Psoas muscle (tissue), 8 donors: ENCODE measurements around the gene HUNK. TPM values are rescaled to one million over a fixed set of nuclear protein-coding genes. Genes with fewer than 3 reads are reported as not detected.
"Not testable (repeated sequence)": the region's sequence is repeated elsewhere in the genome, so short reads cannot be mapped to it uniquely, and the experiment has no call there.

Source experiments
- ATAC-seq, 4 donors: fragments of 200-7000 bp; cut with Tn5 transposase; one replicate each; pipeline ENCODE4 v1.9.1; 2020; ENCODE audit warnings: moderate library complexity in 3 of 4, mild to moderate bottlenecking in 2 of 4
- DNase-seq, 2 donors: peaks; one replicate each; pipeline ENCODE4 v3.0.0-alpha.2; 2020
- H3K27ac ChIP-seq: fragments of 200-600 bp; one replicate; pipeline ENCODE4 v1.8.0; 2022
- H3K27me3 ChIP-seq, 3 donors: fragments of 200-600 bp in 1 of 3; one replicate each; pipeline versions ENCODE4 v1.6.1 to v1.8.0; 2013 to 2022; ENCODE audit warnings: low read length in 2 of 3, mild to moderate bottlenecking in 2 of 3, moderate library complexity in 1 of 3; ENCODE audit not compliant: insufficient read depth in 3 of 3
- H3K36me3 ChIP-seq, 2 donors: fragments of 200-600 bp in 1 of 2; one replicate each; pipeline versions ENCODE4 v1.6.1 to v1.8.0; 2013 to 2022; ENCODE audit warnings: low read depth in 1 of 2, mild to moderate bottlenecking in 1 of 2, moderate library complexity in 1 of 2; ENCODE audit not compliant: insufficient read depth in 1 of 2
- H3K4me1 ChIP-seq: fragments of 200-600 bp; one replicate; pipeline ENCODE4 v1.8.0; 2022
- H3K4me3 ChIP-seq: fragments of 200-600 bp; one replicate; pipeline ENCODE4 v1.8.0; 2022; ENCODE audit warnings: mild to moderate bottlenecking
- H3K9me3 ChIP-seq: fragments of 200-600 bp; one replicate; pipeline ENCODE4 v1.8.0; 2022
- WGBS, 3 donors: extraction: QIAGEN DNeasy Blood & Tissue Kit; methylation state at CpG; one replicate each; pipeline versions ENCODE4 v1.1.6 to v1.1.7; 2013; 5-methylcytosine and 5-hydroxymethylcytosine counted together
- intact Hi-C, 2 donors: fragments of 100-400 bp; cut with DNase I; formaldehyde crosslinking; loops; one replicate each; pipeline versions ENCODE4 v1.11.0 to v1.14.2; 2022
- polyA plus RNA-seq, 3 donors: library from polyadenylated mRNA; stranded (reverse); fragments of 200-250 nt; gene quantifications; one replicate each; pipeline ENCODE4 v1.2.3, GENCODE V29; 2013
- total RNA-seq, 4 donors: library from RNA; stranded (reverse); fragmentation: NEBNext Ultra II Directional in 2 of 4; extraction: Animal tissue kit (Norgen Biotek cat#: 25700) in 2 of 4; gene quantifications; one replicate each; pipeline versions ENCODE4 v1.2.1 to v1.2.4, GENCODE V29; 2021 to 2023
- TF ChIP-seq, protein P1 (sequence below): fragments of 200-600 bp; IDR thresholded peaks from one replicate; pipeline ENCODE4 v1.8.0; 2022; ENCODE audit warnings: antibody characterized with exemption
- donor health status: healthy with polysubstance abuse.
- donor health status: DM: no; HTN: no; CAD: no; lungs with moderate emphysema.
- donor health status: Bipolar disorder and iron deficiency.
- donor health status: healthy.
- donor health status: DM: yes; HTN: yes; CAD: no.
- donor health status: DM: no; HTN: no; CAD: no.
- donor health status: DM: no; HTN: no; CAD: no.
- donor health status: DM: yes; HTN: yes; CAD: no.

Gene HUNK
- total and polyA plus RNA-seq, 7 donors, result 0.03 to 0.54 (median 0.10) TPM

DNA sequence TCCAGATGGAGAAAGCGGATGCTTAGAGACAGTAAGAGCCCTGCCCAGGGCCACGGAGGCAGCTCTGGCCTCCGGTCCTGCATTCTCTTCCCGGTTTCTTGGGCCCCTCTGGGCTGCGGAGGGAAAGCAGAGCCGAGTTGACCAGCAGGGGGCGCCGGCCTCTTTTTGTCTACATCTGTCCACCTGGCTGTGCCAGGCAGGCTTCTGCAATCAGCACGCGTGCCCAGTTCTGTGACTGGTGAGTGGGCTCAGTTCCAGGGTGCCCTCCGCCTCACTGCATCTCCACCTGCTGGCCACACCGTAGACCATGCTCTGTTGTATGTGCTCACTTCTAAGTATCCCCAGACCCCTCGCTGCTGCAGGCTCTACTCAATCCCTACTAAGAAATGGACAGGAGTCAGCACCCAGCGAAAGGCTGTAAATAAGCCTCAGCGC lies 6.7 kb upstream of the HUNK start:
- Histone ChIP-seq H3K4me1 (peaks cover 4% of the 10 kb centered on the region), H3K9me3 (no peaks in the 10 kb centered on the region), H3K27me3 (peaks cover 0 to 22% (median 2%) of the 10 kb centered on the region in 3 donors), H3K4me3 (no peak overlapping the region), H3K27ac (no peak overlapping the region), H3K36me3 (no peaks in the 10 kb centered on the region)
- WGBS, 3 donors, result 5 to 12% (median 10%) methylated on average over 15 of the region's 15 CpGs
- DNase-seq, result peak; percentile 87 to 91
- peak; percentile 89 to 97 (median 94) for ATAC-seq
- intact Hi-C loops, result loop anchor here (2.0 to 5.0 kb wide), 2 partner anchors 391 to 393 kb away; no protein-coding TSS in a partner anchor
- TF ChIP-seq, protein P1, sequence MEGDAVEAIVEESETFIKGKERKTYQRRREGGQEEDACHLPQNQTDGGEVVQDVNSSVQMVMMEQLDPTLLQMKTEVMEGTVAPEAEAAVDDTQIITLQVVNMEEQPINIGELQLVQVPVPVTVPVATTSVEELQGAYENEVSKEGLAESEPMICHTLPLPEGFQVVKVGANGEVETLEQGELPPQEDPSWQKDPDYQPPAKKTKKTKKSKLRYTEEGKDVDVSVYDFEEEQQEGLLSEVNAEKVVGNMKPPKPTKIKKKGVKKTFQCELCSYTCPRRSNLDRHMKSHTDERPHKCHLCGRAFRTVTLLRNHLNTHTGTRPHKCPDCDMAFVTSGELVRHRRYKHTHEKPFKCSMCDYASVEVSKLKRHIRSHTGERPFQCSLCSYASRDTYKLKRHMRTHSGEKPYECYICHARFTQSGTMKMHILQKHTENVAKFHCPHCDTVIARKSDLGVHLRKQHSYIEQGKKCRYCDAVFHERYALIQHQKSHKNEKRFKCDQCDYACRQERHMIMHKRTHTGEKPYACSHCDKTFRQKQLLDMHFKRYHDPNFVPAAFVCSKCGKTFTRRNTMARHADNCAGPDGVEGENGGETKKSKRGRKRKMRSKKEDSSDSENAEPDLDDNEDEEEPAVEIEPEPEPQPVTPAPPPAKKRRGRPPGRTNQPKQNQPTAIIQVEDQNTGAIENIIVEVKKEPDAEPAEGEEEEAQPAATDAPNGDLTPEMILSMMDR, result peak; percentile 86

DNA sequence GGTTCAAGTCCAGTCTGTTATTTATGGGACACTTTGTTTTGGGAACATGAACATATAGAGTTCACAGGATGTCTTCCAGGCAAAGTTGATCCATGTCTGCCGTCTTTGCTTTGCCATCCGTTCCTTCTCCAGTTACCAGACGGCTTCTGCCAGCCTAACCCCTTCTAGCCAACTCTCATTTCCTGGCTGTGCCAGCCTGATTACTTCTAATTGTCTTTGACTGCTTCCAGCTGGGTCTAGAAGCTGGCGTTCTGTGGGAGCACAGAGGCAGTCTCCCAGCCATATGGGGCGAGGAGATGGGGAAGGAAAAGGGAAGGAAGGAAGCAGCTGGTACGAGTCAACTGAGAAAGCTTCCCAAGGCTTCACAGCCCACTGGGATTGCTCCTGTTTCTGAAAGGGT lies 3.1 kb upstream of the HUNK start:
- intact Hi-C loops, result loop anchor here in 1 of 2 donors (5.0 kb wide), 1 partner anchor 388 kb away; no protein-coding TSS in a partner anchor
- no peak for ATAC-seq
- Histone ChIP-seq H3K27me3 (peaks cover 0 to 57% (median 8%) of the 10 kb centered on the region in 3 donors), H3K4me1 (peaks cover 4% of the 10 kb centered on the region), H3K4me3 (no peak overlapping the region), H3K9me3 (no peaks in the 10 kb centered on the region), H3K27ac (no peak overlapping the region), H3K36me3 (no peaks in the 10 kb centered on the region)
- 38 to 51% (median 39%) methylated on average over 6 of the region's 6 CpGs for WGBS, 3 donors
- TF ChIP-seq, protein P1, result no peak
- no peak for DNase-seq

DNA sequence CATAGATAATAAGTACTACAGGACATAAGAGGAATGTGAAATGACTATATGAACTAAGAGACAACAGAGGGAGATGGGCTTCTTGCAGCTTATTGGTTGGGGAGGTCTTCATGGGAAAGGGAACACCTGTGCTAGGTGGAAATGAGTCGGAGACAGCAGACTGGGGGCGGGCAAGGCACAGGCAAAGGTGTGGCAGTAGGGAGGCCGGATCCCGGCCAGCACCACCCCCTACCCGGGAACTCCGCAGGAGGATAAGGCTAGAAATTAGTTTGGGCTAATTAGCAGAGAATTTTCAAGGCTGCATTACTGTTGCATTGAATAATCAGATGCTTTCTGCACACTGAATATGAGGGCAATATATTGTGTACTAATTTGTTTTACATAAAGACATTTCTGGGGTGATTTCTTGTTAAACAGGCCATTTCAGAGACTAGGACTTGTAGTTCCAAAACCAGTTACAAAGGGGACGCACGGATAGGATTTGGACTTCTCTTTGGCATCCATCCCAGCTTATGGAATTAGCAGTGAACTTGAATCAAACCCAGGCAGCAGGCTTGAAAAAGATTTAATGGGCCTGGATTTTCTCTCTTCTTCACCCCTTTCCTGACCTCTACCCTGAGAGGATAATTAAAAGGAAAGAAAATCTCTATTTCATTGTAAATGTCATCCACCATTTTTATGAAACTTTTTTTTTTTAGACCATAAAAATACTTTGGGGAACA lies 2.2 kb upstream of the HUNK start:
- no peak overlapping the region for H3K27ac ChIP-seq
- H3K4me3 ChIP-seq, result no peak overlapping the region
- DNase-seq, result no peak
- TF ChIP-seq, protein P1, result no peak
- ATAC-seq, result no peak
- 72 to 78% (median 73%) methylated on average over 8 of the region's 8 CpGs for WGBS, 3 donors
- H3K4me1 ChIP-seq, result peaks cover 4% of the 10 kb centered on the region
- peaks cover 0 to 66% (median 8%) of the 10 kb centered on the region in 3 donors for H3K27me3 ChIP-seq
- no peaks in the 10 kb centered on the region for H3K9me3 ChIP-seq
- intact Hi-C loops, result no loop called here
- no peaks in the 10 kb centered on the region for H3K36me3 ChIP-seq

DNA sequence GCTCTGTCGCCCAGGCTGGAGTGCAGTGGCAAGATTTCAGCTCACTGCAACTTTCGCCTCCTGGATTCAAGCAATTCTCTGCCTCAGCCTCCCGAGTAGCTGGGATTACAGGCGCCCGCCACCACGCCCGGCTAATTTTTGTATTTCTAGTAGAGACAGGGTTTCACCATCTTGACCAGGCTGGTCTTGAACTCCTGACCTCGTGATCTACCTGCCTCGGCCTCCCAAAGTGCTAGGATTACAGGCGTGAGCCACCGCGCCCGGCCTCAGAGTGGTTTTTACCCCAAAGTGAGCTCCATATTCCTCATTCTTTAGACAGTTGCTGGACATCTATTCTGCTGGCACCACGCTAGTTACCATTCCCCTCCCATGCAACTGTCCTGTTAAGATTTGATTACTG lies 1.4 kb upstream of the HUNK start:
- H3K36me3 ChIP-seq, intact Hi-C loops, H3K4me1 ChIP-seq, DNase-seq, H3K4me3 ChIP-seq, H3K9me3 ChIP-seq, ATAC-seq, H3K27ac ChIP-seq: not testable (repeated sequence)
- H3K27me3 ChIP-seq, result peaks cover 0 to 73% (median 8%) of the 10 kb centered on the region in 3 donors
- WGBS, 3 donors, result 94 to 98% (median 97%) methylated on average over 14 of the region's 14 CpGs

DNA sequence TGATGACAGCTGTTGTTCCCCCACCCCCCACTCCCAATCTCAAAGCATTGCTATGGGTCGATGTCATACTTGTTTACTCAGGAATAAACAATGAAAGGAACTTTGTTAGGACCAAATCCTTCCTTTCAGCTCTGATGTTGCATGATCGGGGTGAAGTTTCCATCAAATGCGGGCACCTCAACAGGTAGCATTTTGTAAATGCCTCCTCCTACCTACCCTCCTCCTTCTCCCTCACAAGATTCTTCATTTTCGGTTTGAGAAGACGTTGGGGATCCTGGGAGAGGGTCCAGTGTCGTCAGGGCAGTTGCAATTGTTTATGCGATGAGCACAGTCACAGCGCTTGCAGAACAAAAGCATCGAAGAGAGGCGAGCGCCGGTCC lies 758 bp upstream of the HUNK start:
- peak overlapping the region; percentile 67 for H3K4me3 ChIP-seq
- WGBS, 3 donors, result 32 to 48% (median 33%) methylated on average over 12 of the region's 12 CpGs
- H3K9me3 ChIP-seq, result no peaks in the 10 kb centered on the region
- no peak overlapping the region for H3K27ac ChIP-seq
- H3K27me3 ChIP-seq, result peaks cover 0 to 74% (median 8%) of the 10 kb centered on the region in 3 donors
- ATAC-seq, result no peak
- no peak for DNase-seq
- no peaks in the 10 kb centered on the region for H3K36me3 ChIP-seq
- intact Hi-C loops, result no loop called here
- TF ChIP-seq, protein P1, result no peak
- no peaks in the 10 kb centered on the region for H3K4me1 ChIP-seq
